ENCODE results near the gene CIAPIN1.

The CIAPIN1 gene

GRCh38 chr16:57447186-57447962 lies at the start of gene CIAPIN1, which contains the start of gene COQ9:
CIAPIN1 (minus strand) TSS chr16:57447385; CDS start chr16:57440928, 6,457 bp downstream.
COQ9 (plus strand) TSS chr16:57447479; CDS start chr16:57447506, 27 bp downstream.
- DNase-seq = peak; percentile 87

- no peak for DNase-seq
These were observed 46.6 kb upstream of the CIAPIN1 start for GRCh38 chr16:57493767-57494166.

GRCh38 chr16:57489229-57489628 lies 42.0 kb upstream of the CIAPIN1 start:
- no peak for DNase-seq

- no peak for DNase-seq
These were observed 40.0 kb upstream of the CIAPIN1 start for GRCh38 chr16:57486858-57487834.

GRCh38 chr16:57485916-57486857 lies 39.0 kb upstream of the CIAPIN1 start, which contains the start of gene DOK4:
DOK4 (minus strand) TSS chr16:57486493; CDS start chr16:57479507, 6,986 bp downstream.
- peak; percentile 36 for DNase-seq

- no peak for DNase-seq
These were observed 38.1 kb upstream of the CIAPIN1 start for GRCh38 chr16:57485091-57485915.

GRCh38 chr16:57484515-57485005 lies 37.4 kb upstream of the CIAPIN1 start:
- DNase-seq = no peak

GRCh38 chr16:57483725-57484514 lies 36.7 kb upstream of the CIAPIN1 start:
- DNase-seq = no peak

- DNase-seq = no peak
These were observed 35.8 kb upstream of the CIAPIN1 start for GRCh38 chr16:57482845-57483545.

GRCh38 chr16:57481421-57481820 lies 34.2 kb upstream of the CIAPIN1 start:
- no peak for DNase-seq

- no peak for DNase-seq
These were observed 33.6 kb upstream of the CIAPIN1 start for GRCh38 chr16:57480754-57481230.

- no peak for DNase-seq
These were observed 33.0 kb upstream of the CIAPIN1 start for GRCh38 chr16:57479976-57480753.

- no peak for DNase-seq
These were observed 32.2 kb upstream of the CIAPIN1 start for GRCh38 chr16:57479205-57479975.

GRCh38 chr16:57478396-57479204 lies 31.4 kb upstream of the CIAPIN1 start:
- no peak for DNase-seq

GRCh38 chr16:57477531-57478202 lies 30.5 kb upstream of the CIAPIN1 start:
- DNase-seq = no peak
